ENCODE results near the gene DPF3. TPM values are rescaled to one million over a fixed set of nuclear protein-coding genes. Genes with fewer than 3 reads are reported as not detected.
A peak's percentile ranks its signal among the peaks of the same experiment; 100 is the strongest.

DPF3 gene
- total RNA-seq, 1 experiment from 2014 or later = 1.9 TPM

DNA sequence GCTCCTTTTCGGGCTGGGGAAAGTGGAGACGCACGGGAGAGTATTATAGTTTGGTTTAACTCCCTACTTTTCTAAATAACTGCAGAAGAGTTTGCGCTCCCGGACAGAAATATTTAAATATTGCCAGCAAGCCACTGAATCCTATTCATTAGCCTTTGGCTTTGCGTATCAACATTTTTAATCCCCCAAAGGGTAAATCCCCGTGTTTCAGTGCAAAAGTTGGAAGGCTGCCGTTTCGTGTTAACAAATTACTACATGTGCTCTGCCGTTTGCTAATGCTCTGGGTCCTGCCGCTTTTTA is 372 bp upstream of the DPF3 start:
- Mint-ChIP-seq H3K27me3 (ENCODE audit: insufficient read depth, unreplicated experiment) (no peaks in the 10 kb centered on the region), H3K9me3 (ENCODE audit: unreplicated experiment) (no peaks in the 10 kb centered on the region), H3K27ac (ENCODE audit: low read depth, unreplicated experiment) (peak overlapping the region; percentile 37), H3K36me3 (ENCODE audit: insufficient read depth, unreplicated experiment) (no peaks in the 10 kb centered on the region), H3K4me3 (ENCODE audit: unreplicated experiment) (peak overlapping the region; percentile 82), H3K4me1 (ENCODE audit: insufficient read depth, unreplicated experiment) (no peaks in the 10 kb centered on the region)
- TF ChIP-seq CTCF (IDR thresholded peaks at IDR 0.05; ENCODE audit: unreplicated experiment) = no peak
- ChIA-PET CTCF (interaction anchor here (0.6 to 1.9 kb wide), 8 partner anchors 9 to 411 kb away, joined by 3 to 9 read pairs (median 3); no protein-coding TSS in a partner anchor), POLR2A (interaction anchor here (0.5 to 2.6 kb wide), 22 partner anchors 9 to 380 kb away, joined by 3 to 13 read pairs (median 4); partner anchors contain the start of gene DCAF4)
- DNase-seq (ENCODE audit: unreplicated experiment) = no peak
- no TSS peak for BruUV-seq (replicated peaks)
- intact Hi-C loops (cut with micrococcal nuclease) = loop anchor here (2.0 kb wide), 2 partner anchors 147 to 229 kb away; no protein-coding TSS in a partner anchor

DNA sequence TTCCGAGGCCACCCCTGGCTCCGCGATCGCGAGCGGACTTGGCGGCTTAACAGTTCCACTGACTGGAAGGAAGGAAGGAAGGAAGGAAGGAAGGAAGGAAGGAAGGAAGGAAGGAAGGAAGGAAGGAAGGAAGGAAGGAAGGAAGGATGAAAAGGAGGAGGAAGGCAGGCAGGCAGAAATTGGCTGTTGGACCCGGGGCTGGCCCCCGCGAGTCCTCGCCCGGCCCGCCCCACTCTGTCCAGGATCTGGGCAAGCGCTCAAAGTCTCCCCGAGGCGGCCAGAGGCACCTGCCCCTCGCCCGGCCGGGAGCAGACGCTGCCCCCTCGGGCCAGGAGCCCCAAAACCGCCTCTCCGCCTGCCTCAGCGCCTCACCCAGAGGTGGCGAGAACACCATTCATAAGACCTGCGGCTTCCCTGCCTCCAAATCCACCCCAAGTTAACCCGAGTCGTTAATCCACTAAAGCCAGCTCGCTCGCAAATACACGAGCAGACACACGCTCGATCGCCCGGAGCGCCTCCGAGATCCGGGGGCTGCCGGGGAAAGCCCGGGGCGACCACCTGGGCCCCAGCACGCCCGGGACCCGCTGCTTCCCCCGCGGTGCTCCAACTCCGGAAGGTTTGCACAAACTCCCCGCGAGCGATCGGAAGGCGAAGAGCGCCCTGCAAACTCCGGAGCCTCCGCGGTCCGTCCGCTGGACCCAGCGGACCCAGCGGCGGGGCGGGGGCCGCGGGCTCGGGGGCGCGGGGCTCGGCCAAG is 844 bp downstream of the DPF3 start:
- intact Hi-C loops (cut with micrococcal nuclease) = no loop called here
- H3K27ac Mint-ChIP-seq (ENCODE audit: low read depth, unreplicated experiment) = no peak overlapping the region
- no TSS peak for BruUV-seq (replicated peaks)
- no peaks in the 10 kb centered on the region for H3K27me3 Mint-ChIP-seq (ENCODE audit: insufficient read depth, unreplicated experiment)
- no peaks in the 10 kb centered on the region for H3K4me1 Mint-ChIP-seq (ENCODE audit: insufficient read depth, unreplicated experiment)
- peak; percentile 13 for DNase-seq (ENCODE audit: unreplicated experiment)
- CTCF ChIA-PET = interaction anchor here (1.0 to 1.6 kb wide), 3 partner anchors 10 to 379 kb away, joined by 3 to 6 read pairs (median 4); no protein-coding TSS in a partner anchor
- TF ChIP-seq CTCF (IDR thresholded peaks at IDR 0.05; ENCODE audit: unreplicated experiment) = no peak
- no peaks in the 10 kb centered on the region for H3K36me3 Mint-ChIP-seq (ENCODE audit: insufficient read depth, unreplicated experiment)
- POLR2A ChIA-PET = interaction anchor here (0.6 to 2.6 kb wide), 9 partner anchors 8 to 1572 kb away, joined by 3 to 13 read pairs (median 6); partner anchors contain the start of gene DCAF4
- H3K4me3 Mint-ChIP-seq (ENCODE audit: unreplicated experiment) = peak overlapping the region; percentile 82
- no peaks in the 10 kb centered on the region for H3K9me3 Mint-ChIP-seq (ENCODE audit: unreplicated experiment)

- intact Hi-C loops (cut with micrococcal nuclease) = no loop called here
- no peaks in the 10 kb centered on the region for H3K9me3 Mint-ChIP-seq (ENCODE audit: unreplicated experiment)
- TF ChIP-seq CTCF (IDR thresholded peaks at IDR 0.05; ENCODE audit: unreplicated experiment) = no peak
- CTCF ChIA-PET = interaction anchor here (0.6 to 2.4 kb wide), 7 partner anchors 36 to 380 kb away, joined by 3 to 10 read pairs (median 4); no protein-coding TSS in a partner anchor
- DNase-seq (ENCODE audit: unreplicated experiment) = no peak
- no peak overlapping the region for H3K27ac Mint-ChIP-seq (ENCODE audit: low read depth, unreplicated experiment)
- no peaks in the 10 kb centered on the region for H3K27me3 Mint-ChIP-seq (ENCODE audit: insufficient read depth, unreplicated experiment)
- H3K4me3 Mint-ChIP-seq (ENCODE audit: unreplicated experiment) = peak overlapping the region; percentile 82
- no peaks in the 10 kb centered on the region for H3K36me3 Mint-ChIP-seq (ENCODE audit: insufficient read depth, unreplicated experiment)
- BruUV-seq (replicated peaks) = no TSS peak
- POLR2A ChIA-PET = interaction anchor here (2.6 kb wide), 1 partner anchor 12 kb away, joined by 13 read pairs; no protein-coding TSS in a partner anchor
- H3K4me1 Mint-ChIP-seq (ENCODE audit: insufficient read depth, unreplicated experiment) = no peaks in the 10 kb centered on the region
Measured at GRCh38 chr14:72892103-72892878, 1.6 kb downstream of the DPF3 start.

DNA sequence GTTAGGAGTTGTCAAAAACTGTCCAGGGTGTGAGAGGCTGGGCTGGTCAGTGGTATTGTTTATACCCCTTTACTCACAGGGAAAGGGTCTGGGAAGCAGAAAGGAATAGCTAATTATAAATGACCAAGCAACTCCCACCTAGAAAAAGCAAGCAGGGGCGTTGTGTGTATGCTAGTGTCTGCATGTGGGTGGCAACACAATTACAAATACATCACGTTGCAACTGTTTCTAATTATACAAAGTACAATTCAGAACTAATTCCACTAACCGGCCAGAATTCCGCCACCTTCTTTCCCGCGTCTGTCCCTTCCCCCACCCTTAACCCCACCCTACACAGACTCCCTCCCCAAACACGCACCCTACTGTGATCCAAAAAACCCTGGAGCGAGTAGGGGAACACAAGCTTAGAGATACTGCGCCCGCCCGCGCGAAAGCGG is 2.2 kb downstream of the DPF3 start:
- no peak for TF ChIP-seq CTCF (IDR thresholded peaks at IDR 0.05; ENCODE audit: unreplicated experiment)
- ChIA-PET CTCF (interaction anchor here (0.6 to 2.4 kb wide), 6 partner anchors 35 to 379 kb away, joined by 3 to 10 read pairs (median 4); no protein-coding TSS in a partner anchor), POLR2A (no interaction called here)
- Mint-ChIP-seq H3K4me3 (ENCODE audit: unreplicated experiment) (peak overlapping the region; percentile 82), H3K9me3 (ENCODE audit: unreplicated experiment) (no peaks in the 10 kb centered on the region), H3K36me3 (ENCODE audit: insufficient read depth, unreplicated experiment) (no peaks in the 10 kb centered on the region), H3K27ac (ENCODE audit: low read depth, unreplicated experiment) (no peak overlapping the region), H3K27me3 (ENCODE audit: insufficient read depth, unreplicated experiment) (no peaks in the 10 kb centered on the region), H3K4me1 (ENCODE audit: insufficient read depth, unreplicated experiment) (no peaks in the 10 kb centered on the region)
- BruUV-seq (replicated peaks) = no TSS peak
- intact Hi-C loops (cut with micrococcal nuclease) = no loop called here
- no peak for DNase-seq (ENCODE audit: unreplicated experiment)
